ENCODE measurements around the gene VASP.

VASP gene

DNA sequence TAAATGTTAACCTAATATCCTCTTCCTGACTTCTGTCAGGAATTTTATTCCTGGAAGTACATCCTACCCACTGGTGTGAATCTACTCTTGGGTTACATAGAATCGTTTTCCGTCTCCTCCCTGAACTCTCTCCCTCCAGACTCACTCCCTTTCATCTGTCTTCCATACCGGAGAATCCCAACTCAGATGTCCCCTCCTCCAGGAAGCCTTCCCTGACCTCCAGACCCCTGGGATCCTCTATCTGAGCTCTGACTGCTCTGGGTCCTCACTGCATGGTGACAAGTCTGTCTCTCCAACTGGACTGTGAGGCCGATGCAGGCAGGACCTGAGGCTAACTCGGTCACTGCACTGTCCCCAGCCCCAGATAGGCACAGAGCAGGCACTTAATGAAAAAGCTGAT, 52.8 kb downstream of the VASP start:
- no peak for DNase-seq

DNA sequence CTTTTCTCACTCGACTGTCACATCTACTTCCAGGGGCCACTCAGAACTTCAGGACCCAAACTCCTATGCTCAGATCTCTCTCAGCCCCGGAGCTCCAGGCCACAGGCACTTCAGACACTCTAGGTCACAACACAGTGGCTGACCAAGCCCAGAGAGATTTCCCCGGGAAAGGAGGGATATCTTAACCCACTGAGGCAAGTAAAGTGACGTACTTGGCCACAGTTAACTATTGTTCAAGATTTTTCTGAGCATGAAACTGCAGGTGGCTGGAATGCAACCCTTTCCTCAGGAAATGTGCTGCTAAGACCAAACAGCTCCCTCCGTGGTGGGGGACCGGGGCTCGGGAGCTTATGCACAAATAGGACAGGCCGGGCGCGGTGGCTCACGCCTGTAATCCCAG, 53.4 kb downstream of the VASP start:
- DNase-seq = no peak

DNA sequence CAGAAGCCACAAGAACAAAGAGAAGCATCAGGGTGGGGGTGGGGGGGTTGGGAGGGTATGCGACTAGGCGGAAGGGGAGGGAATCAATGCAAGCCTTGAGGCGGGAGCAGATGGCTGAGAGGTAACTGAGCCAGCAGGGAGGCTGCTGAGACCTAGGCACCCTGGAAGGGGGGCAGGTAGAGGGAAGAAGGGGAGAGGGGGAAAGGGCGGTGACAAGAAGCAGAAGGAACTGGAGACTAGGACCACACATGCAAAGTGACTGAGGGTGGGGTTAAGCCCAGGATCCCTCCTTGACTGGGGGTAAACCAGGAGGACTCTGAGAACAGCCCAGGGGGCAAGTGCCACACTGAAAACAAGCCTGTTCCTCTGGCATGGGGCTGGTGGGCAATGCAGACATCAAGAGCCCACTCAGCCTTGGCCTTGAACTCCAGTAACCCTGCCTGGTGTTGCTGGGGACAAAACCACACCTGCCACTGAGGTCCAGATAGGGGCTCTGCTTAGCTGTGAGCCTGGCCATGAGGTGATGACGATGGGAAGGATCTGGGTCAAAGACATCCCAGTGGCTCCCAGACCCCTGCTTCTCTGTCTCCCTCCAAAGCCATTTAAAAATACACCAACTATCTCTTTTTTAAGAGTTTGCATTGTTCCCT, 57.0 kb downstream of the VASP start:
- DNase-seq = no peak

DNA sequence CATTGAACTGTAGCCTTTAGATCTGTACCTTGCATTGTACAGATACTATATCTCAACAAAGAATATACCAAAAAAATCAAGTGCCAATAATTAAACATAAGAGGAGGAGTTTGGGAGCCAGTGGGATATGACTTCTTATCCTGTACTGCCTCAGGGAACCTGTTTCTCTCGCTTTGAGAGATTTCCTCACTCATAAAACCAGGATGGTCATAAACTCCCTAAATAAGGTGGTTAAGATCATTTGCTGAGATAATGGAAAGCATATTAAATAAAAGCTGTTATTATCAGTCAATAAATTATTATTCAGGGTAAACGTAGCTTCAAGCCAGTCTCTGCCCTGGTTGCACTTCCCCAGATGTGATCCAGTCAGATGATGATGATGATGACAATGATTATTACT, 60.3 kb downstream of the VASP start:
- DNase-seq = no peak

DNA sequence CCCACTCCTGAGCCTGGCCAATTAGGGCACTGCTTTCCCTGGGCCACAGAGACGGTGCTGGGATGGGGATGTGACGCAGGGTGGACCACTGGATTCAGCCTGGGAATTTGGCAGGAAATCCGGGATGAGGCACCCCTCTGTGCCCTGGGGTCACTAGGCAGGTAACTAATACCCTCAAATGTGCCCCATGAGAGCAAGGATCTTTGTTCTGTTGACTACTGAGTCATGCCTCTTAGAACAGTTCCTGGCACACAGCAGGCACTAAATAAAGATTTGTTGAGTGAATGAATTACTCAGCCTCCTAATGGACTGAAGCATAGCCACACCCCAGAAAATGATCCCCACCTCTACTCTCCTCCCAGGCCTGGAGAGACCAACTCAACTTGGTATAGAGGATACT, 61.5 kb downstream of the VASP start:
- no peak for DNase-seq

DNA sequence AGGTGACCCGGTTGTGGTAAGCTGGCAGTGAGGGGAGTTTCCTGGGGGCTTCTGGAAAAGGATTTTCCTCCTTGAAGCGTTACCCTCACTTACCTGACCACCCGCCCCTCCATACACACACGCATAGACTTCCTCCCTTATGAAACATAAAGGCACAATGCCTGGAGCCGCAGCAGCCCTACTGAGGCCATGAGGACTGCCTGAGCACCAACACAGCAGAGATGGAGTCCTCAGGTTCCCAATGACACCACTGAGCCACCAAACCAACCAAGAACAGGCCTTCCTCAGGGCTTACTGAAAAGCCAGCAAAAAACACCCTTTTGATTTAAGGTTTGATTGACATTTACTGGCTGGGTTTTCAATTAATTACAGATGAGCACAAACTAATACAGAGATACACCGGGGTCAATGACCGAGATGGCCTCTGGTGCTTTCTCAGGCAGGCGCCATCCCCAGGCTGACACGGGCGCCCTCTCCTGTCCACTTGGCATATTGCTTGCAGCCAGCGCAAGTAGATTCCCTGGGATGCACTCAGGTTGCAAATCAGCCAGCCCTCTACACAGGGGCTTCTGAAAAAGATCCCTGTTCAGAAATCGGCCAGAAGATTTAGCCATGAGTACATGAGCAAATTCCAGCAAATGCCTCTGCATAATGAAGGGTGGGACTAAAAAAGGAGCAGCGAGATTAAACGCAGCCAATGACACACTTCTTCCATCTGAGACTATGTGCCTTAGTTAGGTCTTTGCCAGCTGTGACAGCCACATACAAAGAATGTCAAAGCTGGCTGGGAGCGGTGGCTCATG, 62.5 kb downstream of the VASP start:
- peak; percentile 70 for DNase-seq

DNA sequence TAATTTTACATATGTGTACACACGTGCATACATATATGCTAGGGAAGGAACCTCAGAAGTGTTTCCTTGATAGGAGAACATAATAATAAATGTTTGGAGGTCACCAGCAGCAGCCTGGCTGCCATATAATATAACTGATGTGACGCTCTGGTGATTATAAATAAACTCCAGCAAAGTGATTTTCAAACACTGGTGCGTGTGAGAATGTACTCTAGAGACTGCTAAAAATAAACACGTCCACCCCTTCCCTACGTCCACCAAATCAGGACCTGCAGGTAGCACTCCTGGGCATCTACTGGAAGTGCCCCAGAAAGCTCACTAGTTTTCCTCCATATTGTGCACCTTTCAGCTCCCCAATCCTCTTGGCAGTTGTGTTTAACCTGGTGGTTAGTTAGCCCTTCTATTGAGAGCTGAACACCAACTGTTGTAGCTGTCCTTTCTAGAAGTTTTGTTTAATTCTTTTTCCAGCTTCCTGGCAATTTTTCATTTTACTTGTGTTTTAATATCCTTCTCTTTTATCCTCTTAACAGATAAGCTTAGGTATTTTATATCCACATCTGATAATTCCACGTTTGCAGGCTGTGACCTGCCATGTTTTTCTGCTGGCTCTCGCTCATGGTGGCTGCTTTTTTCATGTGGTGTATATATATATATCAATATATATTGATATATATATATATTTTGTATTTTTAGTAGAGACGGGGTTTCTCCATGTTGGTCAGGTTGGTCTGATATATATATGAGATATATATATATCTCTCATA, 64.4 kb downstream of the VASP start:
- no peak for DNase-seq

DNA sequence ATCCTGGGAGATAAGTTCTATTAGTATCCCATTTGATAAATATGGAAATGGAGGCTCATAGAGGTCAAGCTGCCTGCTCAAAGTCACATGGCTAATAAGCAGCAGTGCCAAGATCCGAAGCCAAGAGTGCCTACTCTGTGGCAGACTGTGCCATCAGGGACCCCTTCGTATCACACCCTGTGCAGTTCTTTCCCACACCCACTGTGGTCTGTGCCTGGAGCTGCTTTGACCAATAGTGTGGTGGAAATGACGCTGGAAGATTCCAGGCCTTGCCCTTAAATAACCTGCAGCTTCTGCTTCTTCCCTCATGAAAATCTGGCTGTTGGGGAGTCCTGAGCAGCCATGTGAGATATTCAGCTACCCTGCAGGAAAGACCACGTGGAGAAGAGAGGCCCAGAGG, 67.2 kb downstream of the VASP start:
- DNase-seq = no peak

DNA sequence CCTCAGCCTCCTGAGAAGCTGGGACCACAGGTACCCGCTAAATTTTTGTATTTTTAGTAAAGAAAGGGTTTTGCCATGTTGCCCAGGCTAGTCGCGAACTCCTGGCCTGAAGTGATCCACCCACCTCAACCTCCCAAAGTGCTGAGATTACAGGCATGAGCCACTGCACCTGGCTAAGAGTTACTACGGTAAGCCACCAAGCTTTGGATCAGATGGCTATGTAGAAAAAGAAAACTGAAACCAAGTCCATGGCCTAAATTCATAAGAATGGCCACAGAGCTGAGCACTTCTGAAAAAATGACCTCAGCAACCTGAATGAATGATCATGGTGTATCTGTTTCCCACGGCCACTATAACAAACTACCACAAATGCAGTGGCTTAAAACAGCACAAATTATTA, 67.9 kb downstream of the VASP start:
- no peak for DNase-seq

Measured in stimulated activated CD4-positive, alpha-beta T cell treated with anti-CD3 and anti-CD28 coated beads, Interleukin-15, amount 100 ng/mL, for 24 hours (primary cell).